ENCODE measurements around the gene KRT7.

KRT7 gene

DNA sequence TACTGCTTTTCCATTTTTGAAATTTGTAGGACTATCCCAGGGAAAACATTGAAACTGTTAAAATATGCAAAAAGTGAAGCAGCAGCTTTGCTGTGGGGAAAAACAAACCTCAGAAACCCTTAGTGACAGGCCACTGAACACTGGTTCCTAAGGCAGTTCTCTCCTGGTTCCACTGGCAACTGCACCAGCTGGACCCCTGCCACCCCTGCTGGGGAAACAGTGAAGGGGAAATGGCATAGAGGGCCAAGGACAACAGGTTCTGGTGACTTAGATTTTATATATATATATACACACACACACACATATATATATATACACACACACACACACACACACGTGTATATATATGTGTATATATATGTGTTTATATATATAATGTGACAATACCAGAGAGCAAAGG is 16.2 kb upstream of the KRT7 start:
- TF ChIP-seq, protein P1, sequence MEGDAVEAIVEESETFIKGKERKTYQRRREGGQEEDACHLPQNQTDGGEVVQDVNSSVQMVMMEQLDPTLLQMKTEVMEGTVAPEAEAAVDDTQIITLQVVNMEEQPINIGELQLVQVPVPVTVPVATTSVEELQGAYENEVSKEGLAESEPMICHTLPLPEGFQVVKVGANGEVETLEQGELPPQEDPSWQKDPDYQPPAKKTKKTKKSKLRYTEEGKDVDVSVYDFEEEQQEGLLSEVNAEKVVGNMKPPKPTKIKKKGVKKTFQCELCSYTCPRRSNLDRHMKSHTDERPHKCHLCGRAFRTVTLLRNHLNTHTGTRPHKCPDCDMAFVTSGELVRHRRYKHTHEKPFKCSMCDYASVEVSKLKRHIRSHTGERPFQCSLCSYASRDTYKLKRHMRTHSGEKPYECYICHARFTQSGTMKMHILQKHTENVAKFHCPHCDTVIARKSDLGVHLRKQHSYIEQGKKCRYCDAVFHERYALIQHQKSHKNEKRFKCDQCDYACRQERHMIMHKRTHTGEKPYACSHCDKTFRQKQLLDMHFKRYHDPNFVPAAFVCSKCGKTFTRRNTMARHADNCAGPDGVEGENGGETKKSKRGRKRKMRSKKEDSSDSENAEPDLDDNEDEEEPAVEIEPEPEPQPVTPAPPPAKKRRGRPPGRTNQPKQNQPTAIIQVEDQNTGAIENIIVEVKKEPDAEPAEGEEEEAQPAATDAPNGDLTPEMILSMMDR (IDR thresholded peaks at IDR 0.05; ENCODE audit: unreplicated experiment in 3 of 3) = no peak
- no peaks in the 10 kb centered on the region for H3K9me3 Mint-ChIP-seq
- no peaks in the 10 kb centered on the region for H3K36me3 Mint-ChIP-seq (ENCODE audit: low read depth)
- peaks cover 43% of the 10 kb centered on the region for H3K27me3 Mint-ChIP-seq (ENCODE audit: low read depth)
- H3K27ac Mint-ChIP-seq = peak overlapping the region in 2 of 3 experiments; percentile 23 to 30
- H3K4me1 Mint-ChIP-seq = peaks cover 3% of the 10 kb centered on the region
- no peak overlapping the region for H3K4me3 Mint-ChIP-seq

DNA sequence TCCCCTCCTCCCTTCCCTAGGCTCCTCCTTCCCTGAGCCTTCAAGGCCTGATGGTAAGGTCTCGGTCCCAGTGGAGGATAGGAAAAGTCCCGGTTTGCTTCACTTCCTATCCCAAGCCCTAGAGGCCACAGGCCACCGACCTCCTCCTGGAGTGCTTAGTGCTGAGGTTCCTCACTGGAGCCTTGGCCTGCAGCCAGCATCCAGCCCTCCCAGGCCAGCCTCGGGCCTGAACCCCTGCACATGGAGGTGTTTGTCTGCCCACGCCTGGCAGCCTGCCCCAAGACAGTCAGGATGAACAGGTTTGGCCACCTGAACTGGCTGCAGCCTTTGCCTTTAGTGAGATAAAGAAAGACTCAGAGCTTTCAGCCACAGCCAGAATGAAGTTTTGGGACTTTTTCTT is 15.8 kb upstream of the KRT7 start:
- H3K4me3 Mint-ChIP-seq = no peak overlapping the region
- H3K4me1 Mint-ChIP-seq = peaks cover 3% of the 10 kb centered on the region
- TF ChIP-seq, protein P1 (IDR thresholded peaks at IDR 0.05; ENCODE audit: unreplicated experiment in 3 of 3) = no peak
- H3K27me3 Mint-ChIP-seq (ENCODE audit: low read depth) = peaks cover 43% of the 10 kb centered on the region
- no peaks in the 10 kb centered on the region for H3K36me3 Mint-ChIP-seq (ENCODE audit: low read depth)
- no peaks in the 10 kb centered on the region for H3K9me3 Mint-ChIP-seq
- peak overlapping the region in 1 of 3 experiments; percentile 52 for H3K27ac Mint-ChIP-seq

DNA sequence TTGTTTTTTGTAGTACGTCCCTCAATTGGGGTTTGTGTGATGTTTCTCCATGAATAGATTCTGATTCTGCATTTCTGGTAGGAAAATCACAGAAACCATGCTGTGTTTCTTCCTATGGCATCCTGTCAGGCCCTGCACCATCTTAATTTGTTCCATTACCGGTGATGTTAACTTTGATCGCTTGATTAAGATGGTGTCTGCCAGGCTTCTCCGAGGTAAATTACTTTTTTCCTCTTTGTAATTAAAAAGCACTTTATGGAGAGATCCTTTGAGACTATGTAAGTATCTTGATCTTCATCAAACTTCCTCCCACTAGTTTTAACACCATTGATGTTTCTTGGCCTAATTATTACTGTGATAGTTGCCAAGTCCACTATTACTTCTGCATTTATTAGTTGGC is 15.0 kb upstream of the KRT7 start:
- peaks cover 47% of the 10 kb centered on the region for H3K27me3 Mint-ChIP-seq (ENCODE audit: low read depth)
- H3K36me3 Mint-ChIP-seq (ENCODE audit: low read depth) = no peaks in the 10 kb centered on the region
- TF ChIP-seq, protein P1 (IDR thresholded peaks at IDR 0.05; ENCODE audit: unreplicated experiment in 3 of 3) = no peak
- H3K4me3 Mint-ChIP-seq = no peak overlapping the region
- peaks cover 3% of the 10 kb centered on the region for H3K4me1 Mint-ChIP-seq
- H3K9me3 Mint-ChIP-seq = no peaks in the 10 kb centered on the region
- peak overlapping the region in 1 of 3 experiments; percentile 52 for H3K27ac Mint-ChIP-seq

DNA sequence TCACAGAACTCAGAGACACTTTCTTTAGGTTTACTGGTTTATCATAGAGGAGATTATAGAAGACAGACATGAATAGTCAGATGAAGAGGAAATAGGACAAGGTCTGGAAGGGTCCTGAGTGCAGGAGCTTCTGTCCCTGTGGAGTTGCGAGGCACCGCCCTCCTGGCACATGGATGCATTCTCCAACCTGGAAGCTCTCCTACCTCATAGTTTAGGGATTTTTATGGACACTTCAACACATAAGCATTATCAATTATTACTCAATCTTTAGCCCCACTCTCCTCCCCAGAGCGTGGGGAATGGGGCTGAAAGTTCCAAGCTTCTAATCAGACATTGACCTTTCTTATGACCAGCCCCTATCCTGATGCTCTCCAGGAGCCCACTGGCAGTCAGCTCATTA is 12.6 kb upstream of the KRT7 start:
- Mint-ChIP-seq H3K4me3 (no peak overlapping the region), H3K36me3 (ENCODE audit: low read depth) (no peaks in the 10 kb centered on the region), H3K27ac (no peak overlapping the region), H3K9me3 (peaks cover 13% of the 10 kb centered on the region), H3K27me3 (ENCODE audit: low read depth) (peaks cover 46% of the 10 kb centered on the region), H3K4me1 (peaks cover 3% of the 10 kb centered on the region)
- TF ChIP-seq, protein P1 (IDR thresholded peaks at IDR 0.05; ENCODE audit: unreplicated experiment in 3 of 3) = no peak

DNA sequence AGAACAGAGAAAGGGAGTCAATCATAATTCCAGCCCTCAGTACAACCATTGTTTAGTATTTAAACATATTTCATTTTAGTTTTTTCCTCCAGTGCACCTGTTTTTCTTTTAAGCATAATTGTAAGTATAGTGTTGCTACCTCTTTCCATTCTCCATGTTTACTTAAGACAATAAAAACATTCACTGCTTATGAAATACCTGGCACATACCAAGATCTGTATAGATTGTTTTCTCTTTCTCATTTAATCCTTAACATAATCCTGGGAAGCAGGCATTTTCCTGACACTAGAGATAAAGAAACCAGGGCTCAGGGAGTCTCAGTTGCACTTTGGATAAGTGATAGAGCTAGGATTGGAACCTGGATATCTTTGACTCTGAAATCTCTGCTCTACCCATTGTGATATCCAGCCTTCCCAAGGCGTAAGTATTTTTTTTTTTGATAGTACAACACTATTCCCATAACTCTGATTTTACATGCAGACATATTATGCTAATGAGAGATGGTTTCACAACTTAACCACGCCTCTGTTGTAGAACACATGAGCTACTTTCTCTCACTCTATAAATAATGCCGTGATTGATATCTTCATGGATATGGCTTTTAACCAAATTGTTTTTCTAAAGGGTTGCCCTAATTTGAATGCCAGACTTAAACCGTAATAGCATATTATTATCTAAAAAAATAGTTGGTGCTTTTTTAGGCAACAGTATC is 11.8 kb upstream of the KRT7 start:
- Mint-ChIP-seq H3K27ac (no peak overlapping the region), H3K9me3 (peaks cover 13% of the 10 kb centered on the region), H3K36me3 (ENCODE audit: low read depth) (no peaks in the 10 kb centered on the region), H3K4me3 (no peak overlapping the region), H3K27me3 (ENCODE audit: low read depth) (peaks cover 46% of the 10 kb centered on the region), H3K4me1 (peaks cover 3% of the 10 kb centered on the region)
- TF ChIP-seq, protein P1 (IDR thresholded peaks at IDR 0.05; ENCODE audit: unreplicated experiment in 3 of 3) = no peak

DNA sequence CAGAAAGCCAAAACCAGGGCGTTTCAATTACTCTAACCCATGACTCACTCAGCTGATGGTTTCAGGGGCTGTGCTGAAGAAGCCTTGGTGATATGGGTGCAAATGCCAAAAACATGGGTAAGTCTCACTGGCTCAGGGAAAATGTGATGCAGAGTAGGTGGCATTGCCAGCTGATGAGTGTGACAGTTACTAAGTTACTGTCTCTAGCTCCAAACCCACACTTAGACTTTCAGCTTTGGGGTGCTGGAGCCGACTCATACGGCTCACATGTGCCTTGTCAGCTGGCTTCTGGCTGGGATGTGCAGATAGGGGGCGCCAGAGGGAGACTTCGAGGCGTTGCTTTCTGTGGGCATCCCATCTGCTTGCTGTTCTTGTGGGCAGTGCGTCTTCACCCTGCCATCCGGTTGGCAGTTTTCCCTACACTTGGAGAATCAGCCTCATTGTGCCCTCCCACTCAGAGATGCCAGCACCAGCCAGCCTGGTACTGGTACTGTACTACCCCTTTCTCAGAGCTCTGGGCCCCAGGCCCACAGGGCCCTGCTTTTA is 11.1 kb upstream of the KRT7 start:
- H3K27me3 Mint-ChIP-seq (ENCODE audit: low read depth) = peaks cover 50% of the 10 kb centered on the region
- peaks cover 13% of the 10 kb centered on the region for H3K9me3 Mint-ChIP-seq
- no peak overlapping the region for H3K4me3 Mint-ChIP-seq
- no peaks in the 10 kb centered on the region for H3K36me3 Mint-ChIP-seq (ENCODE audit: low read depth)
- H3K27ac Mint-ChIP-seq = peak overlapping the region in 1 of 3 experiments; percentile 38
- H3K4me1 Mint-ChIP-seq = peaks cover 3% of the 10 kb centered on the region
- TF ChIP-seq, protein P1 (IDR thresholded peaks at IDR 0.05; ENCODE audit: unreplicated experiment in 3 of 3) = peak in 2 of 3 experiments; percentile 33 to 35
